H1 (cell line): ENCODE data around the gene MID1. TPM values are rescaled to one million over a fixed set of nuclear protein-coding genes. Genes with fewer than 3 reads are reported as not detected.

ENCODE experiments used
- CTCF ChIA-PET: fragments of 300-600 bp; sonication (Branson Sonifier 250); formaldehyde crosslinking; loops from one replicate; lab custom pipeline; 2021; ENCODE audit not compliant: partially characterized antibody; lab: Charles Lee
- POLR2A ChIA-PET: fragments of 300-600 bp; sonication (Branson Sonifier 250); formaldehyde crosslinking; loops from one replicate; lab custom pipeline; 2021; ENCODE audit warnings: inconsistent platforms; ENCODE audit not compliant: partially characterized antibody; lab: Charles Lee
- DNase-seq, 2 experiments: peaks; one replicate each; pipeline versions ENCODE4 v3.0.0 to v3.0.0-alpha.2; 2010 to 2022; ENCODE audit warnings: low spot score in 2 of 2, low read depth in 1 of 2, mixed read lengths in 1 of 2
- FAIRE-seq: peaks from 2 replicates; lab custom pipeline; 2011; peaks lifted over from hg19 to GRCh38; lab: Jason Lieb, UNC
- H2AFZ ChIP-seq: 2 replicates; pipeline ENCODE4 v1.8.1; 2012; ENCODE audit warnings: low read length, inconsistent platforms
- H2AK5ac ChIP-seq: 2 replicates; pipeline ENCODE4 v1.6.1; 2013; ENCODE audit warnings: low read depth, low read length
- H2BK120ac ChIP-seq: replicated peaks from 2 replicates; pipeline ENCODE3; 2013; ENCODE audit warnings: low read depth, low read length, inconsistent platforms
- H2BK12ac ChIP-seq: 2 replicates; pipeline ENCODE4 v1.6.1; 2013; ENCODE audit warnings: low read depth, low read length
- H2BK15ac ChIP-seq: 2 replicates; pipeline ENCODE4 v1.6.1; 2013; ENCODE audit warnings: low read length
- H2BK20ac ChIP-seq: 2 replicates; pipeline ENCODE4 v1.6.1; 2013; ENCODE audit warnings: low read length
- H2BK5ac ChIP-seq: 2 replicates; pipeline ENCODE4 v1.6.1; 2013; ENCODE audit warnings: low read depth, low read length
- H3K14ac ChIP-seq: 2 replicates; pipeline ENCODE4 v1.6.1; 2013; ENCODE audit warnings: inconsistent platforms; ENCODE audit not compliant: insufficient read length
- H3K18ac ChIP-seq: 2 replicates; pipeline ENCODE4 v1.6.1; 2013; ENCODE audit warnings: low read length; ENCODE audit errors: extremely low read depth
- H3K23ac ChIP-seq: 2 replicates; pipeline ENCODE4 v1.6.1; 2013; ENCODE audit warnings: inconsistent platforms; ENCODE audit not compliant: insufficient read length
- H3K23me2 ChIP-seq: 2 replicates; pipeline ENCODE4 v1.6.1; 2013; ENCODE audit warnings: low read depth, low read length
- H3K27ac ChIP-seq: 2 replicates; pipeline ENCODE4 v1.6.1; 2011; ENCODE audit warnings: low read depth, low read length, inconsistent platforms
- H3K27me3 ChIP-seq, 4 experiments: replicated peaks in 1 of 4; 1 replicate in 1 of 4; 2 replicates in 3 of 4; pipeline versions ENCODE4 v1.6.1 to v1.8.1; 2011 to 2013; ENCODE audit warnings: low read length in 3 of 4, mild to moderate bottlenecking in 3 of 4, inconsistent platforms in 2 of 4, mixed read lengths in 2 of 4, moderate library complexity in 1 of 4; ENCODE audit not compliant: control insufficient read depth in 3 of 4, insufficient read depth in 3 of 4; ENCODE audit errors: extremely low read depth in 1 of 4
- H3K36me3 ChIP-seq, 4 experiments: 2 replicates each; pipeline versions ENCODE4 v1.6.1 to v1.8.1; 2011 to 2013; ENCODE audit warnings: mild to moderate bottlenecking in 4 of 4, low read length in 3 of 4, moderate library complexity in 2 of 4, control low read depth in 1 of 4, inconsistent platforms in 1 of 4; ENCODE audit not compliant: insufficient read depth in 4 of 4, control insufficient read depth in 2 of 4
- H3K4ac ChIP-seq: replicated peaks from 2 replicates; pipeline ENCODE3; 2013; ENCODE audit warnings: low read length, low read depth, mixed read lengths, inconsistent platforms; ENCODE audit not compliant: insufficient read length
- H3K4me1 ChIP-seq, 4 experiments: replicated peaks in 1 of 4; 1 replicate in 1 of 4; 2 replicates in 3 of 4; pipeline versions ENCODE4 v1.6.1 to v1.8.1; 2011 to 2013; ENCODE audit warnings: low read length in 3 of 4, inconsistent platforms in 2 of 4, mixed read lengths in 1 of 4; ENCODE audit not compliant: insufficient read depth in 4 of 4, control insufficient read depth in 3 of 4
- H3K4me2 ChIP-seq, 2 experiments: 2 replicates each; pipeline versions ENCODE4 v1.6.1 to v1.8.1; 2011 to 2013; ENCODE audit warnings: low read depth in 2 of 2, low read length in 2 of 2, control low read depth in 1 of 2, inconsistent platforms in 1 of 2, mild to moderate bottlenecking in 1 of 2; ENCODE audit not compliant: insufficient read depth in 1 of 2
- H3K4me3 ChIP-seq, 4 experiments: fragments of 200-600, 300-600 bp in 1 of 4; sonication (generic), shearing (Covaris generic), sonication (Bioruptor Twin) in 1 of 4; 2 replicates each; pipeline versions ENCODE4 v1.5.1 to v1.8.1; 2011 to 2016; ENCODE audit warnings: low read length in 4 of 4, low read depth in 3 of 4, control low read depth in 2 of 4, inconsistent platforms in 2 of 4, mild to moderate bottlenecking in 2 of 4, mixed read lengths in 1 of 4, moderate library complexity in 1 of 4; ENCODE audit not compliant: insufficient read depth in 2 of 4; ENCODE audit errors: extremely low read depth in 1 of 4
- H3K56ac ChIP-seq: replicated peaks from 2 replicates; pipeline ENCODE3; 2013; ENCODE audit warnings: low read depth, mild to moderate bottlenecking, mixed read lengths, low read length, inconsistent platforms; ENCODE audit not compliant: insufficient read length
- H3K79me1 ChIP-seq: 2 replicates; pipeline ENCODE4 v1.6.1; 2013; ENCODE audit warnings: low read depth, low read length, control low read depth
- H3K79me2 ChIP-seq, 2 experiments: 2 replicates each; pipeline versions ENCODE4 v1.6.1 to v1.8.1; 2012 to 2013; ENCODE audit warnings: low read length in 2 of 2, mild to moderate bottlenecking in 2 of 2, inconsistent platforms in 1 of 2; ENCODE audit not compliant: insufficient read depth in 2 of 2, control insufficient read depth in 1 of 2
- H3K9ac ChIP-seq, 4 experiments: replicated peaks in 1 of 4; 1 replicate in 1 of 4; 2 replicates in 3 of 4; pipeline versions ENCODE4 v1.6.1 to v1.8.1; 2011 to 2013; ENCODE audit warnings: low read depth in 3 of 4, low read length in 3 of 4, control low read depth in 2 of 4, mild to moderate bottlenecking in 2 of 4, moderate library complexity in 2 of 4, inconsistent platforms in 1 of 4; ENCODE audit errors: extremely low read depth in 1 of 4
- H3K9me3 ChIP-seq, 2 experiments: 2 replicates each; pipeline versions ENCODE4 v1.6.1 to v1.8.1; 2012 to 2013; ENCODE audit warnings: mild to moderate bottlenecking in 2 of 2, moderate library complexity in 2 of 2, control low read depth in 1 of 2, inconsistent platforms in 1 of 2, low read depth in 1 of 2, low read length in 1 of 2, mixed read lengths in 1 of 2; ENCODE audit not compliant: insufficient read depth in 2 of 2
- H4K20me1 ChIP-seq, 2 experiments: replicated peaks in 1 of 2; 2 replicates each; pipeline versions ENCODE3 to v1.8.1; 2011 to 2013; ENCODE audit warnings: inconsistent platforms in 2 of 2, low read length in 2 of 2, mild to moderate bottlenecking in 1 of 2; ENCODE audit not compliant: insufficient read depth in 2 of 2, control insufficient read depth in 1 of 2
- H4K5ac ChIP-seq: 2 replicates; pipeline ENCODE4 v1.6.1; 2013; ENCODE audit warnings: low read length, low read depth, mixed read lengths, inconsistent platforms; ENCODE audit not compliant: insufficient read length
- H4K8ac ChIP-seq: 2 replicates; pipeline ENCODE4 v1.8.0; 2013; ENCODE audit warnings: mild to moderate bottlenecking, moderate library complexity, low read length, inconsistent platforms; ENCODE audit not compliant: insufficient read depth; ENCODE audit errors: extremely low read depth
- H4K91ac ChIP-seq: replicated peaks from 2 replicates; pipeline ENCODE3; 2013; ENCODE audit warnings: low read length, mixed read lengths, inconsistent platforms; ENCODE audit not compliant: insufficient read length
- GABPA ChIP-seq: IDR thresholded peaks from 2 replicates; pipeline ENCODE4 v1.6.1; 2011; ENCODE audit warnings: mild to moderate bottlenecking, low read length, moderate library complexity, borderline replicate concordance; ENCODE audit not compliant: insufficient read depth
- HDAC2 ChIP-seq, 2 experiments: fragments of 300-600 bp in 1 of 2; sonication (generic) in 1 of 2; IDR thresholded peaks; 2 replicates each; pipeline ENCODE4 v1.6.1; 2011 to 2012; ENCODE audit warnings: low read depth in 2 of 2, low read length in 2 of 2, mild to moderate bottlenecking in 2 of 2, moderate library complexity in 2 of 2, borderline replicate concordance in 1 of 2, inconsistent platforms in 1 of 2
- JUN ChIP-seq: IDR thresholded peaks from 2 replicates; pipeline ENCODE4 v1.6.1; 2011; ENCODE audit warnings: low read depth, mild to moderate bottlenecking, improper control_type of control experiment, low read length
- JUND ChIP-seq: IDR thresholded peaks from 2 replicates; pipeline ENCODE4 v1.6.1; 2011; ENCODE audit warnings: mild to moderate bottlenecking, improper control_type of control experiment, low read length
- POLR2A ChIP-seq, 2 experiments: IDR thresholded peaks; 1 replicate in 1 of 2; 2 replicates in 1 of 2; pipeline ENCODE4 v1.6.1; 2011; ENCODE audit warnings: low read depth in 2 of 2, low read length in 2 of 2, mild to moderate bottlenecking in 2 of 2; ENCODE audit errors: control extremely low read depth in 1 of 2
- RFX5 ChIP-seq: IDR thresholded peaks from 2 replicates; pipeline ENCODE4 v1.6.1; 2011; ENCODE audit warnings: low read depth, low read length, improper control_type of control experiment, borderline replicate concordance
- SIRT6 ChIP-seq: IDR thresholded peaks from one replicate; pipeline ENCODE4 v1.7.1; 2012; ENCODE audit warnings: low read length, inconsistent platforms
- SIX5 ChIP-seq: IDR thresholded peaks from 2 replicates; pipeline ENCODE4 v1.6.1; 2011; ENCODE audit warnings: mild to moderate bottlenecking, low read depth, low read length
- TAF1 ChIP-seq: IDR thresholded peaks from 2 replicates; pipeline ENCODE4 v1.6.1; 2011; ENCODE audit warnings: mild to moderate bottlenecking, low read depth, low read length
- WGBS, 2 experiments: shearing (Covaris generic) in 1 of 2; methylation state at CpG; one replicate each; pipeline versions ENCODE4 v1.1.6 to v1.1.7; 2013 to 2015; ENCODE audit warnings: low lambda C conversion rate in 2 of 2, mixed read lengths in 2 of 2, inconsistent platforms in 1 of 2, low coverage in 1 of 2, missing lambda C conversion rate in 1 of 2; ENCODE audit not compliant: insufficient replicate concordance in 2 of 2, insufficient coverage in 1 of 2, insufficient read length in 1 of 2; ENCODE audit errors: extremely low coverage in 1 of 2, missing lambda C conversion rate in 1 of 2; 5-methylcytosine and 5-hydroxymethylcytosine counted together
- polyA plus RNA-seq, 7 experiments: library from polyadenylated mRNA; depleted of rRNA in 3 of 7; stranded (reverse) in 5 of 7; unstranded in 2 of 7; fragments of >200 nt in 5 of 7; fragments of 200-250 nt in 2 of 7; gene quantifications; 1 replicate in 5 of 7; 2 replicates in 1 of 7; 4 replicates in 1 of 7; pipeline versions ENCODE4 v1.2.1 to v1.2.3, GENCODE V29; 2011 to 2013; ENCODE audit warnings: missing spikeins in 2 of 7, mixed read lengths in 2 of 7
- total RNA-seq: library from RNA; stranded (reverse); fragmentation: NEBNext Ultra II Directional; extraction: Animal tissue kit (Norgen Biotek cat#: 25700); gene quantifications from 2 replicates; pipeline ENCODE4 v1.2.1, GENCODE V29; 2021
- TF ChIP-seq, protein P1 (sequence below): IDR thresholded peaks from 2 replicates; pipeline ENCODE4 v1.6.1; 2012; ENCODE audit warnings: inconsistent platforms

MID1 gene
- total and polyA plus RNA-seq, 2 of the 8 experiments (the other 6 are each of a cell fraction or from before 2014, with no cell fraction given) = 12.9 to 54.3 TPM

DNA sequence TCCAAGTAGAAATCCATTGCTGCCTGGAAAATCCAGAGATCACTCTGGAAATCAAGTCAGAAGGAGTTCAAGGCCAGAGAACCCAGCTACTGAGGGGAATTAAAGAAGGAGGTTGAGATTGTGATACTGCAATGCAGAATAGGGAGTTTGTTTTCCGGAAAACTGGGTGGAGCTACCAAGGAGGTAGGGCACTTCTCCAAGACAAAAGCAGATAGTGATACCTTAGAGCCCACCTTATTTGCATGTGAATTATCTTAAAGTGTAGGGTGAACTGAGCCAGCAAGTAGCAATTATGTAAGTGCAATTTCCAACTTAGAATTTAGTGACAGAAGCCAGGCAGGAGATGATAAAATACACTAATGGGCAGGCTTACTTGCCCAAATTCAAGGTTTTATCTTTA, 178.9 kb downstream of the MID1 start:
- Histone ChIP-seq H3K4me1 (no peaks in the 10 kb centered on the region; a peak in 1 of 7 replicates), H2AK5ac (no peak overlapping the region), H2BK5ac (no peak overlapping the region), H3K79me1 (no peaks in the 10 kb centered on the region), H2AFZ (no peak overlapping the region), H3K4me3 (no peak overlapping the region), H3K79me2 (no peaks in the 10 kb centered on the region), H4K5ac (no peak overlapping the region), H4K20me1 (no peaks in the 10 kb centered on the region), H3K9ac (no peak overlapping the region), H3K9me3 (no peaks in the 10 kb centered on the region), H3K23ac (no peak overlapping the region), H2BK12ac (no peak overlapping the region), H3K23me2 (no peaks in the 10 kb centered on the region), H4K91ac (no peak overlapping the region), H4K8ac (no peak overlapping the region), H3K56ac (no peak overlapping the region), H2BK20ac (no peak overlapping the region), H3K4me2 (peak overlapping the region in 1 of 2 experiments; percentile 7; a peak in 2 of 4 replicates), H3K27me3 (no peaks in the 10 kb centered on the region; a peak in 1 of 7 replicates), H3K36me3 (no peaks in the 10 kb centered on the region), H3K27ac (no peak overlapping the region), H3K14ac (no peak overlapping the region), H3K4ac (no peak overlapping the region), H2BK15ac (no peak overlapping the region), H3K18ac (no peak overlapping the region), H2BK120ac (no peak overlapping the region)
- TF ChIP-seq HDAC2 (IDR thresholded peaks at IDR 0.05; ENCODE audit: borderline replicate concordance in 1 of 2, low read depth in 2 of 2, low read length in 2 of 2) (no peak), JUN (no peak), POLR2A (IDR thresholded peaks at IDR 0.05; ENCODE audit: control extremely low read depth in 1 of 2, low read depth in 2 of 2, low read length in 2 of 2) (no peak), SIX5 (no peak), RFX5 (no peak), SIRT6 (no peak), JUND (no peak), GABPA (no peak), TAF1 (no peak)
- TF ChIP-seq, protein P1, sequence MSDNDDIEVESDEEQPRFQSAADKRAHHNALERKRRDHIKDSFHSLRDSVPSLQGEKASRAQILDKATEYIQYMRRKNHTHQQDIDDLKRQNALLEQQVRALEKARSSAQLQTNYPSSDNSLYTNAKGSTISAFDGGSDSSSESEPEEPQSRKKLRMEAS = no peak
- ChIA-PET CTCF (interaction anchor here (1.2 to 1.4 kb wide), 2 partner anchors 13 to 157 kb away, joined by 3 to 4 read pairs; no protein-coding TSS in a partner anchor), POLR2A (no interaction called here)
- FAIRE-seq = peak; percentile 57
- no peak for DNase-seq
- 17% methylated on average over 1 of the region's 1 CpG; no CpG with 5 or more reads in 1 of the 2 experiments for WGBS, 2 experiments
